Measurements from ENCODE around the gene GRM1.

- TF ChIP-seq EZH2 (IDR thresholded peaks at IDR 0.05; ENCODE audit: borderline replicate concordance, low read depth, low read length, severe bottlenecking) (no peak), CTCF (IDR thresholded peaks at IDR 0.05; ENCODE audit: borderline replicate concordance, extremely low read depth, low read length, poor library complexity, severe bottlenecking) (no peak)
Observed at GRCh38 chr6:146087386-146087785, 58.5 kb downstream of the GRM1 start.

All from DND-41 (cell line).